ENCODE data around the gene FMNL2. TPM values are rescaled to one million over a fixed set of nuclear protein-coding genes. Genes with fewer than 3 reads are reported as not detected.

The FMNL2 gene
- total and polyA plus RNA-seq, 12 donors, result 3.3 to 16.0 (median 4.5) TPM

- H3K9me3 ChIP-seq, result no peaks in the 10 kb centered on the region
- H3K27ac ChIP-seq, result no peak overlapping the region
- no peak for DNase-seq
- no peak for ATAC-seq
- H3K4me3 ChIP-seq, result no peak overlapping the region
- H3K4me1 ChIP-seq, result peaks cover 4 to 39% (median 20%) of the 10 kb centered on the region in 9 donors
- no peak for TF ChIP-seq CTCF (IDR thresholded peaks at IDR 0.05)
- H3K36me3 ChIP-seq, result no peaks in the 10 kb centered on the region
- no peaks in the 10 kb centered on the region for H3K27me3 ChIP-seq
- intact Hi-C loops (cut with DNase I), result no loop called here
These were observed 141.0 kb downstream of the FMNL2 start for GRCh38 chr2:152475982-152476381.

- H3K9me3 ChIP-seq, result no peaks in the 10 kb centered on the region
- ATAC-seq, result no peak
- DNase-seq, result no peak
- no peak for TF ChIP-seq CTCF (IDR thresholded peaks at IDR 0.05)
- intact Hi-C loops (cut with DNase I), result no loop called here
- H3K4me3 ChIP-seq, result no peak overlapping the region
- no peaks in the 10 kb centered on the region for H3K27me3 ChIP-seq
- WGBS, 2 donors, result 91 to 92% methylated on average over 6 of the region's 6 CpGs
- H3K36me3 ChIP-seq, result no peaks in the 10 kb centered on the region
- no peak overlapping the region for H3K27ac ChIP-seq
- H3K4me1 ChIP-seq, result peaks cover 0 to 24% (median 4%) of the 10 kb centered on the region in 9 donors
These were observed 142.5 kb downstream of the FMNL2 start for GRCh38 chr2:152477347-152478092.

GRCh38 chr2:152479282-152479681 is 144.3 kb downstream of the FMNL2 start:
- DNase-seq (no peak), ATAC-seq (no peak)
- Histone ChIP-seq H3K9me3 (no peaks in the 10 kb centered on the region), H3K4me1 (peaks cover 0 to 15% (median 0%) of the 10 kb centered on the region in 9 donors), H3K27ac (no peak overlapping the region), H3K36me3 (no peaks in the 10 kb centered on the region), H3K4me3 (no peak overlapping the region), H3K27me3 (no peaks in the 10 kb centered on the region)
- TF ChIP-seq CTCF (IDR thresholded peaks at IDR 0.05), result no peak
- 93 to 97% methylated on average over 3 of the region's 3 CpGs for WGBS, 2 donors
- intact Hi-C loops (cut with DNase I), result no loop called here

GRCh38 chr2:152480821-152481399 is 145.9 kb downstream of the FMNL2 start:
- Histone ChIP-seq H3K27me3 (no peaks in the 10 kb centered on the region), H3K9me3 (no peaks in the 10 kb centered on the region), H3K4me3 (no peak overlapping the region), H3K4me1 (peaks cover 0 to 18% (median 0%) of the 10 kb centered on the region in 9 donors), H3K27ac (no peak overlapping the region), H3K36me3 (no peaks in the 10 kb centered on the region)
- ATAC-seq (no peak), DNase-seq (no peak)
- intact Hi-C loops (cut with DNase I), result no loop called here
- WGBS, 2 donors, result 95 to 96% methylated on average over 4 of the region's 4 CpGs
- no peak for TF ChIP-seq CTCF (IDR thresholded peaks at IDR 0.05)
